Skeletal muscle cell (primary cell): ENCODE results near the gene PACRG.
A peak's percentile ranks its signal among the peaks of the same experiment; 100 is the strongest.

ENCODE experiments used
- DNase-seq: peaks from one replicate; pipeline ENCODE4 v3.0.0-alpha.2; 2010; ENCODE audit warnings: low read depth
- H3K4me3 ChIP-seq: 2 replicates; pipeline ENCODE4 v1.5.1; 2011; ENCODE audit warnings: low read depth, mild to moderate bottlenecking, control low read depth, low read length, moderate library complexity

The PACRG gene

GRCh38 chr6:163179721-163180120, 451.9 kb downstream of the PACRG start:
- no peak for DNase-seq
- H3K4me3 ChIP-seq, result no peak overlapping the region

GRCh38 chr6:163180874-163181541, 453.2 kb downstream of the PACRG start:
- peak; percentile 14 for DNase-seq
- H3K4me3 ChIP-seq, result no peak overlapping the region

- no peak for DNase-seq
Observed at GRCh38 chr6:163181666-163182180, 453.9 kb downstream of the PACRG start.

GRCh38 chr6:163182696-163183095, 454.9 kb downstream of the PACRG start:
- no peak for DNase-seq
- H3K4me3 ChIP-seq, result no peak overlapping the region

More at GRCh38 chr6:163181666-163182180, 453.9 kb downstream of the PACRG start:
- H3K4me3 ChIP-seq, result no peak overlapping the region

GRCh38 chr6:163183806-163184205, 456.0 kb downstream of the PACRG start:
- H3K4me3 ChIP-seq, result no peak overlapping the region
- DNase-seq, result peak; percentile 28

- DNase-seq, result no peak
- no peak overlapping the region for H3K4me3 ChIP-seq
Observed at GRCh38 chr6:163185744-163186143, 458.0 kb downstream of the PACRG start.

GRCh38 chr6:163186527-163186926, 458.8 kb downstream of the PACRG start:
- H3K4me3 ChIP-seq, result no peak overlapping the region
- no peak for DNase-seq

- no peak overlapping the region for H3K4me3 ChIP-seq
- no peak for DNase-seq
Observed at GRCh38 chr6:163187201-163187600, 459.4 kb downstream of the PACRG start.

GRCh38 chr6:163187606-163188005, 459.8 kb downstream of the PACRG start:
- DNase-seq, result no peak
- H3K4me3 ChIP-seq, result no peak overlapping the region

GRCh38 chr6:163188746-163189145, 461.0 kb downstream of the PACRG start:
- no peak for DNase-seq
- no peak overlapping the region for H3K4me3 ChIP-seq

GRCh38 chr6:163189609-163190008, 461.8 kb downstream of the PACRG start:
- no peak for DNase-seq
- no peak overlapping the region for H3K4me3 ChIP-seq

- no peak for DNase-seq
- no peak overlapping the region for H3K4me3 ChIP-seq
Observed at GRCh38 chr6:163190786-163191185, 463.0 kb downstream of the PACRG start.

GRCh38 chr6:163191704-163192537, 464.1 kb downstream of the PACRG start:
- DNase-seq, result no peak
- no peak overlapping the region for H3K4me3 ChIP-seq

- H3K4me3 ChIP-seq, result no peak overlapping the region
- DNase-seq, result no peak
Observed at GRCh38 chr6:163192591-163192990, 464.8 kb downstream of the PACRG start.

- H3K4me3 ChIP-seq, result no peak overlapping the region
- no peak for DNase-seq
Observed at GRCh38 chr6:163193326-163193725, 465.6 kb downstream of the PACRG start.

- no peak for DNase-seq
- H3K4me3 ChIP-seq, result no peak overlapping the region
Observed at GRCh38 chr6:163195721-163196691, 468.2 kb downstream of the PACRG start.

GRCh38 chr6:163197839-163198238, 470.1 kb downstream of the PACRG start:
- no peak overlapping the region for H3K4me3 ChIP-seq

GRCh38 chr6:163198396-163198795, 470.6 kb downstream of the PACRG start:
- H3K4me3 ChIP-seq, result no peak overlapping the region

More at GRCh38 chr6:163197839-163198238, 470.1 kb downstream of the PACRG start:
- DNase-seq, result no peak

GRCh38 chr6:163199371-163199770, 471.6 kb downstream of the PACRG start:
- no peak for DNase-seq

More at GRCh38 chr6:163198396-163198795, 470.6 kb downstream of the PACRG start:
- no peak for DNase-seq

More at GRCh38 chr6:163199371-163199770, 471.6 kb downstream of the PACRG start:
- no peak overlapping the region for H3K4me3 ChIP-seq
